Stimulated activated CD8-positive, alpha-beta memory T cell treated with anti-CD3 and anti-CD28 coated beads, Interleukin-4, amount 100 ng/mL, for 1 hour (primary cell): ENCODE results near the gene MOGAT3.

ENCODE experiments used
- DNase-seq, 2 donors: peaks; one replicate each; pipeline ENCODE4 v3.0.0-alpha.2; 2020; ENCODE audit warnings: low read depth in 2 of 2, low spot score in 1 of 2

Gene MOGAT3

DNA sequence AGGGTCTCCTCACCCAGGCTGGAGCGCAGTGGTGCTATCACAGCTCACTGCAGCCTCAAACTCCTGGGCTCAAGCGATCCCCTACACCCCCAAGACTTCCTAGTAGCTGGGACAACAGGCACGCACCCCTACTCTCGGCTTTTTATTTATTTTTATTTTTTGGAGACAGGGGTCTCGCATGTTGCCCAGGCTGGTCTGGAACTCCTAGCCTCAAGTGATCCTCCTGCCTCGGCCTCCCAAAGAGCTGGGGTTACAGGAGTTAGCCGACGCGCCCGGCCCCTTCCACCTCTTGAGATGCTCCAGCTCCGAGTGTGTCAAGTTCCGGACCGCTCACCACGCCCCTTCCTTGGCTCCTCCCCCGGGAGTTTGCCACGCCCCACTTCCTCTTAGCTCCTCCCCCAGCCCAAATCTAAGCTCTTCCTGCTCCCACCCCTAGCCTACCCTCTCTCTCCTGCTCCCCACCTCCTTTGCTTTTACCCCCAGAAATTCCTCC lies 27.0 kb downstream of the MOGAT3 start:
- DNase-seq = peak in 1 of 2 donors; percentile 38

- DNase-seq = no peak
Measured at GRCh38 chr7:101172854-101173751, 27.7 kb downstream of the MOGAT3 start.

DNA sequence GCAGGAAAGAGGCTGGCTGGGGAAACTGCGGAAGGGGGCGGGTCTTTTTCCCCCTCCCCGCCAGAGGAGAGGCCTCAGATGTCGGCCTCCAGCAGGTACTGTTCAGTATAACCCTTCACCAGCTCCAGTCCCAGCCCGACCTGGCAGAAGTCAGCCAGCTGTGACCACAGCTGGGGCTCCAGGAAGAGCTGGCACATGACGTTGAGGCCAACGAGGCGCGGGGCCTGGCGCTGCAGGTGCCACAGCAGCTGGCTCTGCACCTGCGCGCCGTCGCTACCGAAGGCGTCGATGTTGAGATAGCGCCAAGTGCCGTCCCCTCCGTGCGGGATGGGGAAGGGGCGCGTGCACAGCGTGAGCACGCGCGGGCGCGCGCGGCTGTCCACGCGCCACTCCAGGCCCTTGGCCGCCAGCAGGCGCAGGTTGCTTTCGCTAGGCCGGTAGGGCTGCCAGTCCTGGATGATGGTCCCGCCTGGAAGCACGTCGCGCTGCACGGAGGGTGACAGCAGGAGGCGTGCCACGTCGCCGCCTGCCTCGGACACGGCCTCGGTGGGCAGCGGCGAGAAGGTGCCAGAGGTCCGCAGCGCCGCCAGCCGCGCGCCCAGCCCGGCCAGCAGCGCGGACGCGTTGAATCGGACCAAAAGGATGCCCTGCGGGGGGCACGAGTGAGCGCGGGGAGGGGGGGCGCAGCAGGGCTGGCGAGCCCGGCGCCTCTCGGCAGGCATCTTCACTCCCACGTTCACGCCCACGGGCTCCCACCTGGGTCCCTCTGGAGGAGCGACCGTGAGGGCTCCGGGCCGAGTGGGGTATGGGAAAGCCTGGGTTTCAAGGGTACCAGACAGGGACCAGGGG lies 28.6 kb downstream of the MOGAT3 start:
- no peak for DNase-seq

- no peak for DNase-seq
Measured at GRCh38 chr7:101171442-101171837, 29.4 kb downstream of the MOGAT3 start.

GRCh38 chr7:101170617-101171441 lies 30.0 kb downstream of the MOGAT3 start:
- DNase-seq = no peak

DNA sequence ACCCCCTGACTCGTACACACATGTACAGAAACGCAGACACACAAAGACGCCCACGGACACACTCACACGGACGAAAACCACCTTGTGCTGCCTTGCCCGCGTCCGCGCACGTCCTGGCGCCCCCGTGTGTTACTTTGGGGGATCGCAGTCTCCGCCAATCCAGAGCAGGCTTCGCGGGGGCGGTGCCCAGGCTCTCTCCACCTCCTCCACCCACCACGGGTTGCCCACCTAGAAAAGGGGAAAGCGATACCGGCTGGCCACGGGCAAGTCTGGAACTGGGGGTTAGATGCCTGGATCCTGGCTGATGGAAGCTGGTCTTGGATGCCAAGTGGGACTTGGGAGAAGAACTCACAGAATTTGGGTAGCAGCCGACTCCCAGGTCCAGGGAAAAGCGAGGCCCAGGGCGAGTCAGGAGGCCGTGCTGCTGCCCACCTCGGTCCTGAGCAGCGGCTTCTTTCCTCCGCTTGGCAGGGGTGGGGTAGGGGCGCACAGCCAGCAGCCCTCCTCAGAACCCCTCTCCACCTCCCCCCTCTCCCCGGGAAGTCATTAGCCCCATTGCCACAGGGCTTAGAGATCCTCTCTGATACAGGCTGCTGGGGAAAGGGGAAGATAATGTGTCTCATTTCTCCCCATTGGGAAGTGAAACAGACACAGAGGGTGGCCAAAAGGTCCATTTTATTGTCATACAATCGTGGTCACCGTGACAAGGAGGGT lies 30.8 kb downstream of the MOGAT3 start:
- peak; percentile 62 to 69 for DNase-seq

DNA sequence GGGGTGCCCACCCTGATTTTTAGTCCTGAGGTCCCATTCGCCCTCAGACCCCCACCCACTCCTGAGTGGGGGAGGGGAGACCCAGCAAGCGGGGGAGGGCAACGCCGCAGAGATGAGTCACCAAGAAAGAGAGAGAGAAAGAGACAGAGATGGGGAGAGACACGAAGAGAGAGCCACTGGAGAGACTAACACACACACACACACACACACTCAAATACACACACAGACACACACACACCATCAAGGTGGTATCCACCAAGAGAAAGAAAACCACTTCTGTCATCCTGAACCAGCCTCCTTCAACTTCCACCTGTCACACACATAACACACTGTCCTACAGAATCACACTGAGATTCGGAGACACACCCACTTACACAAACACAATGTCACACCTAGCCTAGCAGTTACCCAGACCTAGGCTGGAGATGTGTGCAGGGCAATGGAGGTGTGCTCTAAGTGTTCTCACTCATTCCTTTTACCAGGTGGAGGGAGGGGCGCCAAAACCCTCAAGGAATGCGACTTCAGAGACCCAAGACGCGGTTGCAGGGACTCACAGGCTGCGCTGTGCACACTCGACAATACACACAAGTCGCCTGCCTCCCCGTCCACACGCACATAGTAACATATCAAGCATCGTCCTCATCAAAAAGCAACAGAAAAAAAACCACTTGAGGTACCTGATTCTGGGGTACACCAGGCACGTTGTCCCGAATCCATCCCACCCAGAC lies 31.6 kb downstream of the MOGAT3 start:
- no peak for DNase-seq

GRCh38 chr7:101168412-101169049 lies 32.3 kb downstream of the MOGAT3 start:
- no peak for DNase-seq

DNA sequence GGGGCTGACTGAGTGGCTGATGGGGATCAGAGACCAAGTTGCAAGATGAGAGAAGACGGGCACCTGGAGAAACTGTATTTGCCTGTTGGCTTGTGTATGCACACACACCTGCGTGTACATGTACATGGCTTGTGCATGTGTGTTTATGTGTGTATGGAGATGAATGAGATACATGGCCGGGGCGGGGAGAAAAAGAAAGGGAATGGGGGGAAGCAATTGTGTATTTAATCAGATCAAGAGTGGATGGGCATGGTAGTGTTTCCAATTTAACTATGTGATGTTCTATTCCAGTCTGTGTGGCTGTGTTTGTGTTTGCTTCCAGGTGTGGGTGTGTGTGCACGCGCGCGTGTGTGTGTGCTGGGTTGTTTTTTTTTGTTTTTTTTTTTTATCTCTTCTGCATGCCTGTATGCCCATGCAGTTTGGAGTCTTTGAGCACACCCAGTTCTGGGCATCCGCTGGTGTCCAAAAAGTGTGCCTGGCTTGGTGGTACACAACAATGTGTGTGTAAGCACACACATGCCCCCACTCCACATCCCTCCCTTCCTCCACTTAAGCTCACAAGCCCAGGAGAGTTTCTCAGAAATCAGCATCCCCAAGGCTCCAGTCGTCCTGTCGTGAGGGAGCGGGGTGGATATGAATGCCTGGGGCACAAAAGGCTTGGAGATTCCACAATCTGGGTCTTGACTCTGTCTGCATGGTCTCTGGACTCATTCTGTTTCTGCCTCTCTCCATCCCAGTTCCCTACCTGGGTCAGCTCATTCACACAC lies 33.0 kb downstream of the MOGAT3 start:
- no peak for DNase-seq

DNA sequence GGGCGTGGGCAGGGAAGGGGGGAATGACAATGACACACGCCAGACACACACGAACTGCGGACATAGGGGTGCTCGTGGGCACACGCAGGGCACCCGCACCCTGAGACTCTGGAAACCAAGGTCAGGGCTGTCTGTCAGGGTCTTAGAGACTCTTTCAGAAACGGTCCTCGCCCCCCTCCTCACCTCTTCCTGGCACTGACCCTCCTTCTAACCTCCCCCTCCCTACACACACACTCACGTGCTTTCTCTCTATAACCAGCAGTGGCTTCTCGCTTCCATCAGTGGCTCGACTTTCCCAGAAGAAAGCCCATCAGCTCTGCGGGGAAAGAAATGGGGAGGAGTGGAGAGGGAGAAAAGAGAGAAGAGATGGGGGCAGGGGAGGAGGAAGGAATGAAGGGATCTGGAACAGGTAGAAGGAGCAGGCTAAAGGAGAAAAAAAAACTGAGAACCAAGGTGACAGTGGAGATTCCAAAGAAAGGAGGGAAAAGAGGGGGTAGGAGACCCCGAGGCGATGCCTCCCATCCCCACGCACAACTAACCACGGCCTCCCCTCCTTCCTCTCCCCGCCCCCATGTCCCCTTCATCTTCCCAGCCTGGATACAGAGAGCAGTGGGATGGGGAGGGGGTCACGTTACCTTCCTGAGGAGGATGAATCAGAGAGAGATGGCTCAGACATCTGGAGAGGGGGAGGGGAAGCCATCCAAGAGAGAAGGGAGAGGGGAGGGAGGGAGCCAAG lies 33.8 kb downstream of the MOGAT3 start:
- no peak for DNase-seq

- no peak for DNase-seq
Measured at GRCh38 chr7:101166648-101166908, 34.3 kb downstream of the MOGAT3 start.

- no peak for DNase-seq
Measured at GRCh38 chr7:101165958-101166647, 34.7 kb downstream of the MOGAT3 start.

DNA sequence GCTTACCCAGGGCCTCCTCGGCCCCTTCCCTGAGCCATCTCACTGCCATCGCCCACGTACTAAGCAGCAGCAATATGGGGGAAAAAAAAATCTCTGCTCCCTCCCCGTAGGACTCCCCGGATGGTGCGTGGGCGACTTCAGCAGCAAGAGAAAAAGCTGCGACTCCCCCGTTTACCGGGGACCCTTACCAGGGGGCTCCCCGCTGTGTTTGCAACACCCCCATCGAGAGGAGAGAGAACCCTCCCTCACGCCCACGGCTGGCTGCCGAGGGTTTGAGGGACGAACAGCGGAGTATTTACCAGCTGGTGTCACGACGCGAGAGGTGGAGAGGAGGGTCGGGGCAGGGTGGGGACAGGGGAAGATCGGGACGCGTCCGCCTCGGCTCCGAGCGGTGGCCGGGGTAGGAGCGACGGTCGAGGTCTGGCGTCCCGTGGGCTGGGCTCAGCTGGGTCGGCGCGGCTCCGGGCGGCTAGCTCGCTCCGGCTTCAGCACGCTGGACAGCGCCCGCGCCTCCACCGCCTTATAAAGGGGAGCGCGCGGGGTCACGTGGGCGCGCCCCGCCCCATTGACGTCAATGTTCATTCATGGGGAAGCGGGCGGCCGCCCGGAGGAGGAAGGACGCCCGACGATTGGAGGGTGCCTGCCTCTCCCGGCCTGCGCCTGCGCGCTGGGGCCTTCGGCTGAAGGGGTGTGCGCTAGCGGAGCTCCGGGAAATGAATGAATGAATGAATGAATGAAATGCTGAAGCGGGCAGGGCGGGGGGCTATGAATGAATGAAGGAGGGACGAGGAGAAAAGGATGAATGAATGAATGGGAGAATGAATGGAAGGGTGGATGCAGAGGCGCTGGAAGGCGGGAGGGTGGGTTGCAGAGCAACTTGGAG lies 35.5 kb downstream of the MOGAT3 start, which contains the start of gene VGF:
Gene VGF (minus strand): TSS at position 495 of the 883 bp plus-strand sequence. CDS start 726 bp downstream, outside the sequence.
- DNase-seq = peak; percentile 74 to 82

DNA sequence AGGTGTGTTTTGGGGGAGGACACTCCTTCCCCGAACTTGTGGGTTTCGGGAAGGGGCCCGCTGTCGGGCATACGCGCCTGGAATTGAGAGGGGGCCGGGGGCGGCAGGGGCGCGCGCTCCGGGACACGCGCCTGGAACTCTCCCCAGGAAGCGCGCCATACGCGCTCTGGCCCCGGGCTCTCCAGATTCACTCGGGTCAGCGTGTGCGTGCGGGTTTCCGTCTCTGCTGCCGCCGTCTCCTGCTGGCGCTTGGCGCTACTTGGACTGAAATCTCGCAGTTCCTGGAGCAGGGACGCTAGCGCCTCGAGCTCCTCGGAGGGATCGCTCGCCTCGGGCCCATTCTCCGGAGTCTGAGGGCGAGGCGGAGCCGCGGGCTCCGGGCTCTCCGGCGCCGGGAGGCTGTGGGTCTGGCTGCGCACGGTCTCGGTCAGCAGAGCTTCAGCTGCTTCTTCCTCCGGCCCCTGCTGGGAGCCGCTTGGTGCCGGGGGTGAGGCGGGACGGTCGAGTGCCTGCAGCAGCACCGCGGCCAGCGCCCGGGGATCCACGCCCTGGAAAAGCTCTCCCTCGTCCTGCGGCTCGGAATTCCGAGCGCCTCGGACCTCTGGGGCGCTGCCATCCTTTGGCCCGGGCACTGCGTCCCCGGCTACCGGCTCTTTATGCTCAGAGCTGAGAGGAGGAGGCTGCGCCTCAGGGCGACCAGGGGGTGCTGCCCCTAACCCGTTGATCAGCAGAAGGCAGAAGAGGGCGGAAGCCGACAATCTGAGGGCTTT lies 36.6 kb downstream of the MOGAT3 start:
- no peak for DNase-seq

DNA sequence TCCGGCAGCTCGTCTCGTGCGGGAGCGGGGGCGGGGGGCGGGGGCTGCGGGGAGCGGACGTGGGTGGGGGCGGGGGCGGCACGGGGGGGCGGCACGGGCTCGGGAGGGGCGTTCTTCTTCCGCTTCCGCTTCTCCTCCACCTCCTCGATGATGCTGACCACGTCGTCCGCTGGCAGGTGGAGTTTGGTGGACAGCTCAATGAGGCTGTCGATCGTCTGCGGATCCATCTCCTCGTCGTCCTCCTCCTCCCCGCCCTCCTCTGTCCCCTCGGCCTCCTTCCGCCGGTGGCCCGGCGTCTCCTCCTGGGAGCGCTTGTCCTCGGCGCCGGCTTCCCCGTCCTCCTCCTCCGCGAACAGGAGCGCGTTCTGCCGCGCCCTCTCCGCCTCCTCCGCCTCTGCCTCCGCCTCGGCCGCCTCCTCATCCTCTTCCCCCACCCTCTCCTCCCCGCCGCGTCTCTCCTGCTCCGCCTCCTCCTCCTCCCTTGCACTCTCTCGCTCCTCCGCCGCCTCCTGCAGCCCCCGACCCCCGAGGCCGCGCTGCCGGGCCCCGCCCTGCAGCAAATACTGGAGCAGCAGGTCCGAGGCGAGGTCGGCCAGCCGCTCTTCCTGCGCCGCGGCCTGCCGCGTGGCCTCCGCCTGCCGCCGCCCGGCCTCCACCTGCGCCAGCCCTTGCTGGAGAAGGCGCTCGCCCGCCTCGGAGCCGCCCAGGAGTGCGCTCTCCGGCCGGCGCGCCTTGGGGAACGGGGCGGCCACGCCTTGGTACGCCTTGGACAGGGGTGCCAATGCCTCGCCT lies 37.4 kb downstream of the MOGAT3 start:
- no peak for DNase-seq
